Measurements from ENCODE around the gene SH3BP2.

- TF ChIP-seq POLR2A (IDR thresholded peaks at IDR 0.05) = no peak
- TF ChIP-seq CTCF (IDR thresholded peaks at IDR 0.05 in 8 of 11, conservative IDR thresholded peaks at IDR 0.05 in 3 of 11) = no peak
- TF ChIP-seq POLR2AphosphoS5 (IDR thresholded peaks at IDR 0.05) = peak in 2 of 3 donors; percentile 58 to 74
Measured at GRCh38 chr4:2806390-2807355, 13.8 kb downstream of the SH3BP2 start.
